ENCODE results near the gene USPL1. TPM values are rescaled to one million over a fixed set of nuclear protein-coding genes. Genes with fewer than 3 reads are reported as not detected.
A peak's percentile ranks its signal among the peaks of the same experiment; 100 is the strongest.

The USPL1 gene
- total RNA-seq, 4 donors from 2014 or later: 14.2 to 18.4 (median 15.6) TPM

DNA sequence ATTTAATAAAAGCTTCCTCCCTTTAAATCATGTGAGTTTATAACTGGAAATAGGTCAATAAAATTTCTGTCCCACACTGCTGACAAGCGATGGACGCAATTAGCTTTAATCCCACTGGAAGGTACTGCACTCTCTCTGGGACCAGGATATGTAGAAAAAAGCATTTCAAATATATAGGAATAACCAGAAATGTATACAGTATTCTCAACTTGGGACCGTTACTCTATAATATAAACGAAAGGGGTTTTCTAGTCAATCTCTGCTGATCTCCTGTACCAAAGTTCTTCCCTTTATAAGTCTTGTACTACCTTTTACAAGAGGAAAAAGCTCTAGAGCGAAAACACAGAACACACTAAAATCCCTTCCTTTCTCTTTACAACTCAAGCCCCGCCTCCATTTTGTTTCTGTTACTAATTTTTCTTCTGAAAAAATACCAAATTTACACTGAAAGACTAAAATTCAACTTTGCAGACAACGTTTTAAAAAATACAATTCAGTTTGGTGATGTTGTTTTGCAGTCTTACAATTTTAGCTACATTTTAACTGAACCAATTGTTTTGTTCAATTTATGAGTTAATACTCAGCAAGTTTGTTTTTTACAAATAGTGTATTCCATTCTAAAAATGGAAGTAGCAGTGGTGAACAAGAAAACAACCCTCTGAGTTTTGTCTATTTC is 1.7 kb upstream of the USPL1 start:
- no peaks in the 10 kb centered on the region for H3K9me3 ChIP-seq
- H3K27me3 ChIP-seq: no peaks in the 10 kb centered on the region
- peak overlapping the region; percentile 70 to 91 (median 83) for H3K4me3 ChIP-seq
- TF ChIP-seq, protein P1, sequence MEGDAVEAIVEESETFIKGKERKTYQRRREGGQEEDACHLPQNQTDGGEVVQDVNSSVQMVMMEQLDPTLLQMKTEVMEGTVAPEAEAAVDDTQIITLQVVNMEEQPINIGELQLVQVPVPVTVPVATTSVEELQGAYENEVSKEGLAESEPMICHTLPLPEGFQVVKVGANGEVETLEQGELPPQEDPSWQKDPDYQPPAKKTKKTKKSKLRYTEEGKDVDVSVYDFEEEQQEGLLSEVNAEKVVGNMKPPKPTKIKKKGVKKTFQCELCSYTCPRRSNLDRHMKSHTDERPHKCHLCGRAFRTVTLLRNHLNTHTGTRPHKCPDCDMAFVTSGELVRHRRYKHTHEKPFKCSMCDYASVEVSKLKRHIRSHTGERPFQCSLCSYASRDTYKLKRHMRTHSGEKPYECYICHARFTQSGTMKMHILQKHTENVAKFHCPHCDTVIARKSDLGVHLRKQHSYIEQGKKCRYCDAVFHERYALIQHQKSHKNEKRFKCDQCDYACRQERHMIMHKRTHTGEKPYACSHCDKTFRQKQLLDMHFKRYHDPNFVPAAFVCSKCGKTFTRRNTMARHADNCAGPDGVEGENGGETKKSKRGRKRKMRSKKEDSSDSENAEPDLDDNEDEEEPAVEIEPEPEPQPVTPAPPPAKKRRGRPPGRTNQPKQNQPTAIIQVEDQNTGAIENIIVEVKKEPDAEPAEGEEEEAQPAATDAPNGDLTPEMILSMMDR (IDR thresholded peaks at IDR 0.05 in 4 of 5, conservative IDR thresholded peaks at IDR 0.05 in 1 of 5): no peak
- intact Hi-C loops (cut with DNase I; ENCODE audit: low total_unique reads): loop anchor here (2.0 to 5.0 kb wide), 3 partner anchors 187 to 546 kb away; partner anchors contain the start of genes HSPH1 and UBE2L5
- H3K27ac ChIP-seq: peak overlapping the region; percentile 91 to 100 (median 98)
- in situ Hi-C loops (cut with MboI; ENCODE audit: low sequenced_read_pairs in 4 of 4): loop anchor here (10.0 to 25.0 kb wide), 4 partner anchors 151 to 771 kb away; partner anchors contain the start of genes HMGB1 (in 4 of the 4) and HSPH1 (in 1 of the 4)
- H3K4me1 ChIP-seq: peaks cover 30 to 38% of the 10 kb centered on the region in 2 donors
- H3K36me3 ChIP-seq: no peaks in the 10 kb centered on the region
- ATAC-seq (no peak), DNase-seq (no peak)

DNA sequence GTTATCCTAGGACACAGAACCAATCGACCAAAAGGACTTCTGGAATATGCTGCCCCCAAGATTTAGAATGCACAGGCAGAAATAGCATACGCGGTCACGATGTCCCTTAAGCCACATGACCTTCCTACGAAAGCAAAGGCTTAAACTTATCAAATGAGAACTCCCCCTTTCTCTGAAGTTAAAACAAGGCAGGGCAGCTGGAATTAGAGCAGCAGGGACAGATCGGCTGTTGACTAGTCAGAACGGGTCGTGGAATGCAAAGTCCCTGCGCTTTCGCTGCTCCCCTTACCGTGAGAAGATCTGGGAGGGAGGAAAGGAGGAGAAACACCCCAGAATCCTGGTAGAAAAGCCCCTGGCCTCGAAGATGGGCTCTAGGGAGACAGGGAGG is 799 bp upstream of the USPL1 start:
- no peaks in the 10 kb centered on the region for H3K27me3 ChIP-seq
- peak overlapping the region; percentile 70 to 91 (median 83) for H3K4me3 ChIP-seq
- in situ Hi-C loops (cut with MboI; ENCODE audit: low sequenced_read_pairs in 4 of 4) (loop anchor here (10.0 to 25.0 kb wide), 4 partner anchors 152 to 772 kb away; partner anchors contain the start of genes HMGB1 (in 4 of the 4) and HSPH1 (in 1 of the 4)), intact Hi-C loops (cut with DNase I; ENCODE audit: low total_unique reads) (loop anchor here (1.0 to 5.0 kb wide), 9 partner anchors 57 to 768 kb away; partner anchors contain the start of genes HSPH1, KATNAL1 and UBE2L5)
- ATAC-seq (peak; percentile 80 to 85), DNase-seq (peak; percentile 71 to 77)
- H3K36me3 ChIP-seq: peaks cover 0 to 4% of the 10 kb centered on the region in 2 donors
- TF ChIP-seq, protein P1 (IDR thresholded peaks at IDR 0.05 in 4 of 5, conservative IDR thresholded peaks at IDR 0.05 in 1 of 5): no peak
- no peak for TF ChIP-seq POLR2A (IDR thresholded peaks at IDR 0.05)
- H3K9me3 ChIP-seq: no peaks in the 10 kb centered on the region
- peaks cover 33 to 40% of the 10 kb centered on the region in 2 donors for H3K4me1 ChIP-seq
- H3K27ac ChIP-seq: peak overlapping the region; percentile 91 to 100 (median 98)

DNA sequence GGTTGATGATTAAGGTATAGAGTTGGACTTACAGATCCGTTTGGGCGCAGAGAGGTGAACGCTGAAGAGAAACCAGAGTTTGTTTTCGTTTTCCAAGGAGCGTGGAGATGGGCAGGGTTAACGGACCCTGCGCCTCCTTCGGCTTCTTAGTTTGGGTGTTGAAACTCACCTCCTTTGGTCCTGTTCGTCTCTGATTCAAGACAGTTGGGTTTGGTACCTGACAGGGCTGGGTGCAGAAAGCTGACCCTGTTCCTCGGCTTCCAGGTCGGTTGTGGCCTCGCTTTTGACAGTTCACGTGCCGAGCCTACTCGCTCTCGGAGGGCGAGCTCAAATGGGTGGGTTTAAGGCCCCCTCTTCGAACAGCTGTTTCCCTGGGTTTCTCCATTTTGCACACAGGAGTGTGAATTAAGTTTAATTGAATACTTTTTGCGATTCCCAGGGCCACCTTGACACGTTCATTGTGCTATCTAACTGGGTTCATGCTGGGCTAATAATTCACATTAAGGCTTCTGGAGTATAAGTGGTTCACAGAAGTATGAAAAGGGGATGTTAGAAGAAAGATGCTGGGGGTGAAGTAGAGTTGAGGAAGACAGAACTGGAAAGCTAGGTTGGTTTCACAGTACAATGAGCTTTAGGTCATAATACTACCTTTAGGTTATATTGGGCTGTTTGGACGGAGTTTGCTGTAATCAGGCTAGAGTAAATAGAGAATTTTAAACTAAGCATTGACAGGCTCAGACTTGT is 638 bp downstream of the USPL1 start:
- H3K36me3 ChIP-seq: peaks cover 0 to 9% of the 10 kb centered on the region in 2 donors
- DNase-seq (peak in 1 of 2 donors; percentile 24), ATAC-seq (peak; percentile 0)
- H3K27ac ChIP-seq: peak overlapping the region; percentile 91 to 100 (median 98)
- H3K27me3 ChIP-seq: no peaks in the 10 kb centered on the region
- in situ Hi-C loops (cut with MboI; ENCODE audit: low sequenced_read_pairs in 4 of 4) (loop anchor here (10.0 to 25.0 kb wide), 4 partner anchors 154 to 774 kb away; partner anchors contain the start of genes HMGB1 (in 4 of the 4) and HSPH1 (in 1 of the 4)), intact Hi-C loops (cut with DNase I; ENCODE audit: low total_unique reads) (loop anchor here (5.0 kb wide), 2 partner anchors 196 to 544 kb away; partner anchors contain the start of genes HSPH1 and UBE2L5)
- TF ChIP-seq, protein P1 (IDR thresholded peaks at IDR 0.05 in 4 of 5, conservative IDR thresholded peaks at IDR 0.05 in 1 of 5): no peak
- no peak for TF ChIP-seq POLR2A (IDR thresholded peaks at IDR 0.05)
- peak overlapping the region; percentile 81 to 90 (median 86) for H3K4me3 ChIP-seq
- H3K4me1 ChIP-seq: peaks cover 33 to 40% of the 10 kb centered on the region in 2 donors
- H3K9me3 ChIP-seq: no peaks in the 10 kb centered on the region

DNA sequence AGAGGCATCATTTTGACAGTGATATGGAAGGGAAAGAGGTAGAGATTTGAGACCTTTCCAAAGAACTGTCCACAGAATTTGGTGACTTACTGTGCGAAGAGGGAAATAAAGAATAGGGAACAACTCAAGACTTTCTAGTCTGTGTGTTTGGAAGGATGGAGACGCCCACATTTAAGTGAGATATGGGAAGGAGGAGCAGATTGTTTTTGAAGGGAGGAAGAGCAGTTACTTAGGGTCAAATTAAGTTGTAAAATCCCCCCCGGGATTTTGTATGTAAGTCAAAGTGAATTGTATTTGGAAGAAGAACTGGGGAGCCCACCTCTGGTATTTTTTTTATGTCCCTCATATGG is 1.2 kb downstream of the USPL1 start:
- TF ChIP-seq, protein P1 (IDR thresholded peaks at IDR 0.05 in 4 of 5, conservative IDR thresholded peaks at IDR 0.05 in 1 of 5): no peak
- no peak for TF ChIP-seq POLR2A (IDR thresholded peaks at IDR 0.05)
- in situ Hi-C loops (cut with MboI; ENCODE audit: low sequenced_read_pairs in 4 of 4): loop anchor here (10.0 to 25.0 kb wide), 4 partner anchors 154 to 774 kb away; partner anchors contain the start of genes HMGB1 (in 4 of the 4) and HSPH1 (in 1 of the 4)
- Histone ChIP-seq H3K27ac (peak overlapping the region; percentile 91 to 100 (median 98)), H3K4me1 (peaks cover 33 to 40% of the 10 kb centered on the region in 2 donors), H3K4me3 (peak overlapping the region; percentile 81 to 90 (median 86)), H3K27me3 (no peaks in the 10 kb centered on the region), H3K36me3 (peaks cover 0 to 9% of the 10 kb centered on the region in 2 donors), H3K9me3 (no peaks in the 10 kb centered on the region)
- ATAC-seq: no peak
- DNase-seq: no peak
- intact Hi-C loops (cut with DNase I; ENCODE audit: low total_unique reads): loop anchor here (5.0 kb wide), 2 partner anchors 197 to 543 kb away; partner anchors contain the start of genes HSPH1 and UBE2L5
